B cell (primary cell): ENCODE measurements around the gene COBL. TPM values are rescaled to one million over a fixed set of nuclear protein-coding genes. Genes with fewer than 3 reads are reported as not detected.

ENCODE experiments used
- ATAC-seq: fragments of 200-7000 bp; cut with Tn5 transposase; one replicate; pipeline ENCODE4 v1.10.0; 2021; ENCODE audit warnings: low read depth, mild to moderate bottlenecking, moderate number of reproducible peaks, moderate library complexity
- CTCF ChIA-PET: fragments of 350-600 bp; sonication (Branson Sonifier 250); formaldehyde crosslinking; loops from one replicate; lab custom pipeline; 2021; ENCODE audit warnings: antibody characterized with exemption, inconsistent platforms; lab: Charles Lee
- POLR2A ChIA-PET: fragments of 350-600 bp; sonication (Branson Sonifier 250); formaldehyde crosslinking; loops from one replicate; lab custom pipeline; 2021; ENCODE audit warnings: antibody characterized with exemption; lab: Charles Lee
- DNase-seq: peaks from one replicate; pipeline ENCODE4 v3.0.0; 2013
- H2AFZ ChIP-seq: 2 replicates; pipeline ENCODE4 v1.6.1; 2012; ENCODE audit warnings: mild to moderate bottlenecking, low read depth, low read length; ENCODE audit not compliant: insufficient read depth, poor library complexity, severe bottlenecking
- H3K27ac ChIP-seq, 2 donors: 1 replicate in 1 of 2; 2 replicates in 1 of 2; pipeline ENCODE4 v1.5.1; 2012 to 2013; ENCODE audit warnings: low read length in 2 of 2, mild to moderate bottlenecking in 2 of 2, moderate library complexity in 1 of 2
- H3K27me3 ChIP-seq, 4 experiments: fragments of 200-600 bp in 1 of 4; sonication (generic) in 1 of 4; replicated peaks in 1 of 4; 1 replicate in 2 of 4; 2 replicates in 2 of 4; pipeline versions ENCODE4 v1.6.1 to v1.7.0; 2013 to 2016; ENCODE audit warnings: low read length in 3 of 4, mild to moderate bottlenecking in 2 of 4, mixed read lengths in 1 of 4, moderate library complexity in 1 of 4; ENCODE audit not compliant: insufficient read depth in 4 of 4, control insufficient read depth in 3 of 4; ENCODE audit errors: control extremely low read depth in 1 of 4
- H3K36me3 ChIP-seq, 2 experiments: replicated peaks in 1 of 2; 1 replicate in 1 of 2; 2 replicates in 1 of 2; pipeline versions ENCODE4 v1.6.1 to v1.7.1; 2013; ENCODE audit warnings: low read length in 1 of 2; ENCODE audit not compliant: insufficient read depth in 2 of 2, control insufficient read depth in 1 of 2; ENCODE audit errors: control extremely low read depth in 1 of 2, extremely low read depth in 1 of 2
- H3K4me1 ChIP-seq, 2 donors: fragments of 200-600 bp in 1 of 2; sonication (generic) in 1 of 2; 1 replicate in 1 of 2; 2 replicates in 1 of 2; pipeline versions ENCODE4 v1.5.1 to v1.6.1; 2013 to 2017; ENCODE audit warnings: low read length in 2 of 2; ENCODE audit not compliant: control insufficient read depth in 2 of 2, insufficient read depth in 2 of 2
- H3K4me2 ChIP-seq: replicated peaks from 2 replicates; pipeline ENCODE3; 2012; ENCODE audit warnings: mild to moderate bottlenecking, low read depth, low read length; ENCODE audit not compliant: poor library complexity, severe bottlenecking
- H3K4me3 ChIP-seq, 5 experiments: fragments of 200-600 bp in 1 of 5; sonication (generic) in 1 of 5; 1 replicate in 3 of 5; 2 replicates in 2 of 5; pipeline versions ENCODE4 v1.5.1 to v1.7.0; 2011 to 2016; ENCODE audit warnings: low read length in 4 of 5, mild to moderate bottlenecking in 4 of 5, low read depth in 2 of 5, control low read depth in 1 of 5, moderate library complexity in 1 of 5; ENCODE audit not compliant: insufficient read depth in 1 of 5; ENCODE audit errors: control extremely low read depth in 1 of 5, extremely low read depth in 1 of 5
- H3K79me2 ChIP-seq: fragments of 200-600 bp; sonication (generic); one replicate; pipeline ENCODE4 v1.6.0; 2016; ENCODE audit warnings: low read length; ENCODE audit not compliant: control insufficient read depth, insufficient read depth
- H3K9ac ChIP-seq: fragments of 200-600 bp; sonication (generic); 2 replicates; pipeline ENCODE4 v1.6.1; 2017; ENCODE audit warnings: mild to moderate bottlenecking, low read length, moderate library complexity
- H3K9me3 ChIP-seq, 3 donors: one replicate each; pipeline versions ENCODE4 v1.6.1 to v1.7.1; 2013; ENCODE audit warnings: low read length in 2 of 3; ENCODE audit not compliant: control insufficient read depth in 2 of 3, insufficient read depth in 1 of 3; ENCODE audit errors: control extremely low read depth in 1 of 3
- H4K20me1 ChIP-seq: 2 replicates; pipeline ENCODE4 v1.6.0; 2012; ENCODE audit warnings: mild to moderate bottlenecking, low read length; ENCODE audit not compliant: insufficient read depth, control insufficient read depth, poor library complexity, severe bottlenecking
- H3K27ac Mint-ChIP-seq: one replicate; pipeline ENCODE4 v1.8.0; 2021; ENCODE audit warnings: mixed read lengths
- H3K27me3 Mint-ChIP-seq: one replicate; pipeline ENCODE4 v1.8.0; 2021; ENCODE audit warnings: mixed read lengths
- H3K4me1 Mint-ChIP-seq: one replicate; pipeline ENCODE4 v1.8.0; 2021; ENCODE audit warnings: mixed read lengths
- H3K4me3 Mint-ChIP-seq: one replicate; pipeline ENCODE4 v1.8.0; 2021; ENCODE audit warnings: mixed read lengths
- H3K9me3 Mint-ChIP-seq: one replicate; pipeline ENCODE4 v1.8.0; 2022; ENCODE audit warnings: mixed read lengths; ENCODE audit not compliant: insufficient read depth
- CTCF ChIP-seq: fragments of 200-600 bp; IDR thresholded peaks from one replicate; pipeline ENCODE4 v1.8.0; 2022; ENCODE audit warnings: antibody characterized with exemption, mild to moderate bottlenecking
- EZH2 ChIP-seq: IDR thresholded peaks from 2 replicates; pipeline ENCODE4 v1.6.1; 2012; ENCODE audit warnings: borderline replicate concordance, low read depth, mild to moderate bottlenecking, moderate library complexity, low read length; ENCODE audit not compliant: insufficient read depth, poor library complexity, severe bottlenecking
- WGBS: methylation state at CpG from one replicate; pipeline ENCODE4 v1.1.5; 2013; ENCODE audit warnings: missing lambda C conversion rate; ENCODE audit not compliant: insufficient coverage; 5-methylcytosine and 5-hydroxymethylcytosine counted together
- intact Hi-C: fragments of 100-400 bp; cut with micrococcal nuclease; formaldehyde crosslinking; loops from one replicate; pipeline ENCODE4 v1.10.0; 2022
- polyA plus RNA-seq: library from polyadenylated mRNA; depleted of rRNA; stranded (reverse); fragments of >200 nt; gene quantifications from 2 replicates; pipeline ENCODE4 v1.2.3, GENCODE V29; 2012
- total RNA-seq, 2 donors: library from RNA; stranded (reverse); fragments of 120-200 nt in 1 of 2; gene quantifications; 1 replicate in 1 of 2; 2 replicates in 1 of 2; pipeline versions ENCODE4 v1.2.3 to v1.2.4, GENCODE V29; 2013 to 2022

The COBL gene
- total and polyA plus RNA-seq, 2 donors (not counting 1 experiment from before 2014, with no cell fraction given): not detected

DNA sequence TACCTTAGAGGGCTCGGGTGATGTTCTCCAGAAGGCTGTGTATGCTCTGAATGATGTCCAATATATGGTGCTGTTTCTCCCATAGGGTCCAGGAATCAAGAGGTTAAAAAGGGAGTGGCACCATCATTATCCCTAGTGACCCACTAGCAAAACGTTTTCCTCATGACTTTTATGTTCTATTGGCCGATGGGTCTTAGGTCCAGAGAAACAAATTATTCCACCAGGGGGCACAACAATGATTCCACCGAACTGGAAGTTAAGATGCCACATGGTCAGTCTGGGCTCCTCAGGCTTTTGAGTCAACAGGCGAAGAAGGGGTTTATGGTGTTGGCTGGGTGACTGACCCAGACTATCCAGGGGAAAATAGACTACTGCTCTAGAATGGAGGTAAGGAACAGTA, 256.1 kb downstream of the COBL start:
- H3K9ac ChIP-seq: no peak overlapping the region
- no peak overlapping the region for H2AFZ ChIP-seq
- POLR2A ChIA-PET: no interaction called here
- CTCF ChIA-PET: no interaction called here
- Mint-ChIP-seq H3K9me3 (no peaks in the 10 kb centered on the region), H3K4me1 (no peaks in the 10 kb centered on the region), H3K4me3 (no peak overlapping the region), H3K27ac (no peak overlapping the region), H3K27me3 (no peaks in the 10 kb centered on the region)
- no peak overlapping the region for H3K4me2 ChIP-seq
- H3K27ac ChIP-seq: no peak overlapping the region
- DNase-seq (no peak), ATAC-seq (no peak)
- H3K4me1 ChIP-seq: no peaks in the 10 kb centered on the region
- WGBS: 100% methylated on average over 1 of the region's 5 CpGs
- H3K9me3 ChIP-seq: no peaks in the 10 kb centered on the region
- no peaks in the 10 kb centered on the region for H4K20me1 ChIP-seq
- no peak overlapping the region for H3K4me3 ChIP-seq
- intact Hi-C loops: no loop called here
- no peak for TF ChIP-seq CTCF
- no peaks in the 10 kb centered on the region for H3K36me3 ChIP-seq
- no peaks in the 10 kb centered on the region for H3K27me3 ChIP-seq
- H3K79me2 ChIP-seq: no peaks in the 10 kb centered on the region

DNA sequence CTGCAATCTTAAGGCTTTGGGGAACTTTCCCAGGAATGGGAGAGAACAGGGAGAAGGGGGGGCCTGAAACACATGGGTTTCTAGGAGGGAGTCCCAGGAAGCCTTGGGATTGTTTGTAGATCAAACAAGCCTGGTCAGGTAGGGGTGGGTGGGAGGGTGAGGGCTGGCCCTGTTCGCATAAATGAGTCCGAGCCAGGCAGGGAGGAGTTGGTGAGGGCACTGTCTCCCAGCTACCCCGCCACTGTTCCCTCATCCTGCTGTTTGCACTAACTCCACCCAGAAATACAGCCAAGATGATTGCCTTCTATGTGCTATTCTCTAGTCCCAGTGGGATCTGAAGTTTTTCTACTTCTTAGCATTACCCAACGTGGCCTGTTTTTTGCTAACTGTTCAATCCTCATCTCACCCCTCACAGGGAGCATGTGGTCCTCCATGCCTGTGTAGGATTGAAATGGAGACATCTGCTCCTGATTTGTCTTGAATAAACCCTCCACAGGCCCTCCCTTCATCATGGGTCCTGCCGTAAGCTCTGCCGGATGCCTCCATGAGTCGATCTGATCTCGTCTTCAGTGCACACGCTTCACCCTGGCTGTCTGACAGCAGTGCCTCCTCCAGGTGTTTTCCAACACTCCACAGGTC, 257.0 kb downstream of the COBL start:
- Mint-ChIP-seq H3K4me1 (no peaks in the 10 kb centered on the region), H3K27me3 (no peaks in the 10 kb centered on the region), H3K4me3 (no peak overlapping the region), H3K27ac (no peak overlapping the region), H3K9me3 (no peaks in the 10 kb centered on the region)
- Histone ChIP-seq H3K36me3 (no peaks in the 10 kb centered on the region), H3K79me2 (no peaks in the 10 kb centered on the region), H3K4me3 (no peak overlapping the region), H3K27me3 (no peaks in the 10 kb centered on the region), H3K4me1 (no peaks in the 10 kb centered on the region), H2AFZ (no peak overlapping the region), H4K20me1 (no peaks in the 10 kb centered on the region), H3K27ac (no peak overlapping the region), H3K9me3 (no peaks in the 10 kb centered on the region), H3K4me2 (no peak overlapping the region), H3K9ac (no peak overlapping the region)
- WGBS: 94% methylated on average over 6 of the region's 9 CpGs
- POLR2A ChIA-PET: no interaction called here
- intact Hi-C loops: no loop called here
- no peak for TF ChIP-seq CTCF
- no peak for TF ChIP-seq EZH2
- ATAC-seq: no peak
- DNase-seq: no peak
- CTCF ChIA-PET: no interaction called here
